SU-DHL-6 (cell line): ENCODE results near the gene MATN3.

Experiments used
- CTCF ChIP-seq: fragments of 200-600 bp; sonication (generic); IDR thresholded peaks from one replicate; pipeline ENCODE4 v1.5.1; 2017; ENCODE audit warnings: antibody characterized with exemption, mild to moderate bottlenecking, low read length, moderate library complexity; ENCODE audit not compliant: insufficient read depth, poor library complexity, severe bottlenecking
- EZH2phosphoT487 ChIP-seq: fragments of 200-600 bp; sonication (generic), shearing (Covaris generic); conservative IDR thresholded peaks from 2 replicates; pipeline ENCODE4 v1.6.1; 2018; ENCODE audit warnings: mild to moderate bottlenecking, antibody characterized with exemption, low read length, moderate library complexity, mixed read lengths

- TF ChIP-seq CTCF (no peak), EZH2phosphoT487 (no peak)
Observed at GRCh38 chr2:20057268-20057667, 44.8 kb upstream of the MATN3 start.
